NCI-H510A treated with DMSO at 0.1 percent for 48 hours (cell line): Measurements from ENCODE around the gene VANGL1.
A peak's percentile ranks its signal among the peaks of the same experiment; 100 is the strongest.

ENCODE experiments used
- DNase-seq: peaks from one replicate; lab custom pipeline; 2025; lab: John Stamatoyannopoulos, UW

VANGL1 gene

GRCh38 chr1:115644109-115644508, 2.3 kb downstream of the VANGL1 start:
- DNase-seq: no peak

- DNase-seq: no peak
Measured at GRCh38 chr1:115647047-115647446, 5.3 kb downstream of the VANGL1 start.

GRCh38 chr1:115647507-115647906, 5.7 kb downstream of the VANGL1 start:
- no peak for DNase-seq

GRCh38 chr1:115647919-115648650, 6.3 kb downstream of the VANGL1 start:
- no peak for DNase-seq

GRCh38 chr1:115648717-115649691, 7.2 kb downstream of the VANGL1 start:
- peak; percentile 49 for DNase-seq

GRCh38 chr1:115649964-115650363, 8.2 kb downstream of the VANGL1 start:
- DNase-seq: no peak

- DNase-seq: no peak
Measured at GRCh38 chr1:115650961-115651360, 9.2 kb downstream of the VANGL1 start.

- DNase-seq: no peak
Measured at GRCh38 chr1:115651391-115651790, 9.6 kb downstream of the VANGL1 start.

GRCh38 chr1:115652236-115652788, 10.5 kb downstream of the VANGL1 start:
- DNase-seq: no peak

GRCh38 chr1:115654125-115654524, 12.4 kb downstream of the VANGL1 start:
- DNase-seq: no peak

GRCh38 chr1:115654663-115655305, 13.0 kb downstream of the VANGL1 start:
- no peak for DNase-seq

GRCh38 chr1:115655306-115655663, 13.5 kb downstream of the VANGL1 start:
- DNase-seq: no peak

GRCh38 chr1:115655916-115656315, 14.1 kb downstream of the VANGL1 start:
- DNase-seq: no peak

GRCh38 chr1:115656461-115657077, 14.8 kb downstream of the VANGL1 start:
- DNase-seq: no peak

GRCh38 chr1:115658646-115659045, 16.9 kb downstream of the VANGL1 start:
- DNase-seq: no peak

- DNase-seq: no peak
Measured at GRCh38 chr1:115660151-115660550, 18.4 kb downstream of the VANGL1 start.

GRCh38 chr1:115661157-115661556, 19.4 kb downstream of the VANGL1 start:
- DNase-seq: no peak

- DNase-seq: peak; percentile 30
Measured at GRCh38 chr1:115665319-115666096, 23.7 kb downstream of the VANGL1 start.

GRCh38 chr1:115666206-115666605, 24.4 kb downstream of the VANGL1 start:
- DNase-seq: no peak

GRCh38 chr1:115666702-115667101, 24.9 kb downstream of the VANGL1 start:
- no peak for DNase-seq

- no peak for DNase-seq
Measured at GRCh38 chr1:115668579-115668978, 26.8 kb downstream of the VANGL1 start.
